Erythroblast (primary cell): ENCODE data around the gene RNF141.

Source experiments
- GATA1 ChIP-seq: IDR thresholded peaks from 2 replicates; pipeline ENCODE4 v1.6.1; 2011; ENCODE audit warnings: low read depth, mild to moderate bottlenecking, control low read depth, low read length, moderate library complexity
- POLR2A ChIP-seq: IDR thresholded peaks from 2 replicates; pipeline ENCODE4 v1.6.1; 2011; ENCODE audit warnings: mild to moderate bottlenecking, low read length

- TF ChIP-seq POLR2A (no peak), GATA1 (no peak)
Measured at GRCh38 chr11:10499874-10500601, 40.9 kb downstream of the RNF141 start.
